Measurements from ENCODE around the gene TMEM170B.
A peak's percentile ranks its signal among the peaks of the same experiment; 100 is the strongest.

The TMEM170B gene

DNA sequence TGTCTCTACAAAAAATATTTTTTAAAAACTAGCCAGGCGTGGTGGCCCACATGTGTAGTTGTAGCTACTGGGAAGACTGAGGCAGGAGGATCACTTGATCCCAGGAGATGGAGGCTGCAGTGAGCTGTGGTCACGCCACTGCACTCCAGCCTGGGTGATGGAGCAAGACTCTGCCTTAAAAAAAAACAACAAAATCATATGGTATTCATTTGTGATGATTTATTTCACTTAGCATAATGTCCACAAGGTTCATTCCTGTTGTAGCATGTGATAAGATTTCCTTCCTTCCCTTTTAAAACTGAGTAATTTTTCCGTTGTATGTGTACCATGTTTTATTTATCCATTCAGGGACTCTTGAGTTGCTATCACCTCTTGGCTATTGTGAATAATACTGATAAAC lies 26.2 kb downstream of the TMEM170B start:
- H3K9me3 Mint-ChIP-seq, result no peaks in the 10 kb centered on the region
- DNase-seq, result no peak
- no peak for TF ChIP-seq CTCF (IDR thresholded peaks at IDR 0.05)
- H3K36me3 Mint-ChIP-seq (ENCODE audit: low read depth), result peaks cover 11% of the 10 kb centered on the region
- H3K4me3 Mint-ChIP-seq, result no peak overlapping the region
- H3K4me1 Mint-ChIP-seq, result no peaks in the 10 kb centered on the region
- H3K27ac Mint-ChIP-seq, result no peak overlapping the region
- no peaks in the 10 kb centered on the region for H3K27me3 Mint-ChIP-seq (ENCODE audit: low read depth, poor library complexity)

DNA sequence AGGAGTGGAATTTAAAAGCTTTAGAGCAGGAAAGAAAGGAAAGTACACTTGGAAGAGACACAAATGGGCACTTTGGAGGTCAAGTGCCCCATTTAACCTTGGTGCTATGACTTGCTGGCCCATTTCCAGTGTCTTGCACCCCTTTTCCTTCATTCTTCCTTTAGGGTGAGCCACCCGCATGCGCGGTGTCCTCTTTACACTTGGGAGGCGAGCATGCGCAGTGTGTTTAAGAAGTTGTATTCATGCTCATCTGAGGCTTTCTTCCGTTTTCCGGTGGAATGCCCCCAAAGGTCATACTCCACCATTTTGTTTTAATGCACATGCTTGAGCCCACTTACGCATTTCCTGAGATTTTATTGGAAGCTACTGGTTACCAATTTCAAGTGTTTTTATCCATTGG lies 29.1 kb downstream of the TMEM170B start:
- Mint-ChIP-seq H3K4me1 (no peaks in the 10 kb centered on the region), H3K9me3 (no peaks in the 10 kb centered on the region), H3K36me3 (ENCODE audit: low read depth) (peaks cover 11% of the 10 kb centered on the region), H3K27ac (no peak overlapping the region), H3K4me3 (no peak overlapping the region), H3K27me3 (ENCODE audit: low read depth, poor library complexity) (no peaks in the 10 kb centered on the region)
- no peak for TF ChIP-seq CTCF (IDR thresholded peaks at IDR 0.05)
- DNase-seq, result no peak

GRCh38 chr6:11571073-11571472 lies 33.5 kb downstream of the TMEM170B start:
- Mint-ChIP-seq H3K36me3 (ENCODE audit: low read depth) (peaks cover 7% of the 10 kb centered on the region), H3K4me3 (no peak overlapping the region), H3K4me1 (no peaks in the 10 kb centered on the region), H3K27ac (no peak overlapping the region), H3K27me3 (ENCODE audit: low read depth, poor library complexity) (no peaks in the 10 kb centered on the region), H3K9me3 (no peaks in the 10 kb centered on the region)
- no peak for TF ChIP-seq CTCF (IDR thresholded peaks at IDR 0.05)
- no peak for DNase-seq

DNA sequence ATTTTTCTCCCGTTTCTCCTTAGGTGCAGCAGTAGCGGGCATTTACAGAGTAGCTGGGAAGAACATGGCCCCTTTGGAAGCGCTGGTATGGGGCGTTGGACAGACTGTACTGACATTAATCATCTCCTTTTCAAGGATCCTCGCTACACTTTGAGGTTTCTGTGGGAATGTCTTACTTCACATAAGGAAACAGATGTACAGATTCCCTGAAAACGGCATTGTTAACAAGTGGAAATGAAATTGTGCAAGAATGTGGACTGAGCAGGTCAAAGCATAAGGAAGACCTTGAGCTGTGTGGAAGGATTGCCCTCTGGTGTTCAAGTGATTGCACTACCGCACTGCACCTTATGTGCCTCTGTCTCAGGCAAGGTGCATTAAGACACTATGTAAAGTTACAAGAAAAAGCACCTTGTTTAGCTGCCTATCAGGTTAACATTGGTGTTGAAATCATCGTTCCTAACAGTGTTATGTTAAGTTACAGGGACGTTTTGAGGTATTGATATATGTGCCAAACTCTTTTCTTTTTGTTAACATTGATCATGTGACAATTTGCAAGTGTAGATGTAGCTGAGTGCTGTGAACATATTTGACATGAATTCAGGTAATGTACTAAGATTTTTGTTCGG lies 38.0 kb downstream of the TMEM170B start:
- peak; percentile 90 for TF ChIP-seq CTCF (IDR thresholded peaks at IDR 0.05)

DNA sequence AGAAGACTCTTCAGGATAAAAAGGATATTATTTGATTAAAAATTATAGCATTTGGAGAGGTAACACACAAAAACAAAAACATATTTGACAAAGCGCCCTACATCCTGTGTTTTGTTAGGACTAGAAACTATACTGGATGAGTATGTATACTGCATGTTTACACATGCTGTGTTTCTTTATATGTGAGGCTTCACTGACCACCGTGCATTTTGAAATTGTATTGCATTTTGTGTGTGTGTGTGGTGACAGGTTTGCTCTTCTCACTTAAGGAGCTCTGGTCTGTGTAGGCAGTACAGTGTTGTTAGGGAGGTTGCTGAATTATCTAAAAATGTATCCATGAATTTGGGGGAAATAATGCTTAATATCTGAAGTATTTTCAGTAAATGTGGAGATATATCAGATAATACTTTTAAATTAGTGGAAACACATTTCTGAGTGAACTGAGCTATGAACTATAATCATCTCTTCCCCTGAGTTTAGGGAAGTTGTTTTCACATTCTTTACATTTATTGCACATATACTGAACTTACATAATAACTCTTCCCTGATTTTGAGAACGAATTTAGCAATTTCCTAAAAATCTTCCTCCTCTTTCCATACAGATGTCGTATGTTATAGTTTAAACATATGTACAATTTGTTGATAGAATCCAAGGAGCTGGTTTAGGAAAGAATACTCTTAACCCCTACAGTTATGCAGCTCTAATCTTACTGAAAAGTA lies 43.3 kb downstream of the TMEM170B start:
- Mint-ChIP-seq H3K4me1 (peaks cover 5% of the 10 kb centered on the region), H3K36me3 (ENCODE audit: low read depth) (no peaks in the 10 kb centered on the region), H3K9me3 (no peaks in the 10 kb centered on the region), H3K4me3 (no peak overlapping the region), H3K27ac (no peak overlapping the region), H3K27me3 (ENCODE audit: low read depth, poor library complexity) (peaks cover 3% of the 10 kb centered on the region)
- no peak for TF ChIP-seq CTCF (IDR thresholded peaks at IDR 0.05)
- no peak for DNase-seq

More for the DNA sequence above, 38.0 kb downstream of the TMEM170B start:
- Mint-ChIP-seq H3K4me3 (no peak overlapping the region), H3K4me1 (no peaks in the 10 kb centered on the region), H3K27me3 (ENCODE audit: low read depth, poor library complexity) (no peaks in the 10 kb centered on the region), H3K9me3 (no peaks in the 10 kb centered on the region), H3K36me3 (ENCODE audit: low read depth) (no peaks in the 10 kb centered on the region), H3K27ac (no peak overlapping the region)
- peak; percentile 53 for DNase-seq

DNA sequence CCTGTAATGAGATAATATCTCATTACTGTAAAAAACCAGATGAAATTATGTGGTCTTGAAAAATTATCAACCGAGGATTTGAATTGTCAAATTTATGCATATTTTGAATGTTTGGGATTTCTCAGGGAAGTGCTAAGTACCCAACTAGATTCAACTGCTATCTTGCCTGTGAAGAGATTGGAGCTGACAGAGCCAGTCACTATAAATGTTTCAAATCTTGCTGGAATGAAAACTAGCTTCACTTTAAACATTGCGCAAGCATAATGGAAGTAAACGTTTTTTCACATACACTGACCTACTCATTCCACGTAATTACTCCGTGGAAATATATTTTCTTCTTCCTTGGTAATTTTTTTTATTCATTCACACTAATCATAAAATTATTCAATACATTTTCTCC lies 46.7 kb downstream of the TMEM170B start:
- peaks cover 11% of the 10 kb centered on the region for H3K4me1 Mint-ChIP-seq
- DNase-seq, result no peak
- no peak for TF ChIP-seq CTCF (IDR thresholded peaks at IDR 0.05)
- no peak overlapping the region for H3K27ac Mint-ChIP-seq
- no peaks in the 10 kb centered on the region for H3K36me3 Mint-ChIP-seq (ENCODE audit: low read depth)
- H3K9me3 Mint-ChIP-seq, result no peaks in the 10 kb centered on the region
- H3K27me3 Mint-ChIP-seq (ENCODE audit: low read depth, poor library complexity), result peaks cover 3% of the 10 kb centered on the region
- no peak overlapping the region for H3K4me3 Mint-ChIP-seq
